CD14-positive monocyte (primary cell): ENCODE measurements around the gene RTN4RL1. TPM values are rescaled to one million over a fixed set of nuclear protein-coding genes. Genes with fewer than 3 reads are reported as not detected.

Source experiments
- DNase-seq, 3 donors: peaks; one replicate each; pipeline ENCODE4 v3.0.0-alpha.2; 2011 to 2022
- H2AFZ ChIP-seq: 2 replicates; pipeline ENCODE4 v1.6.0; 2012; ENCODE audit warnings: mild to moderate bottlenecking, low read depth, low read length, inconsistent platforms; ENCODE audit not compliant: insufficient read depth, poor library complexity, severe bottlenecking
- H3K27ac ChIP-seq, 2 donors: 1 replicate in 1 of 2; 2 replicates in 1 of 2; pipeline ENCODE4 v1.5.1; 2012 to 2013; ENCODE audit warnings: low read length in 2 of 2, control low read depth in 1 of 2, inconsistent platforms in 1 of 2, low read depth in 1 of 2, mild to moderate bottlenecking in 1 of 2
- H3K27me3 ChIP-seq, 2 donors: one replicate each; pipeline versions ENCODE4 v1.6.0 to v1.6.1; 2011 to 2013; ENCODE audit warnings: low read length in 2 of 2; ENCODE audit not compliant: control insufficient read depth in 2 of 2, insufficient read depth in 2 of 2
- H3K36me3 ChIP-seq, 2 donors: replicated peaks in 1 of 2; 1 replicate in 1 of 2; 2 replicates in 1 of 2; pipeline versions ENCODE4 v1.5.1 to v1.6.1; 2012 to 2013; ENCODE audit warnings: low read length in 2 of 2, control low read depth in 1 of 2, inconsistent platforms in 1 of 2, mild to moderate bottlenecking in 1 of 2; ENCODE audit not compliant: insufficient read depth in 2 of 2, control insufficient read depth in 1 of 2
- H3K4me1 ChIP-seq, 2 donors: 1 replicate in 1 of 2; 2 replicates in 1 of 2; pipeline versions ENCODE4 v1.5.1 to v1.6.1; 2012 to 2013; ENCODE audit warnings: low read length in 2 of 2, control low read depth in 1 of 2, inconsistent platforms in 1 of 2, mild to moderate bottlenecking in 1 of 2, moderate library complexity in 1 of 2; ENCODE audit not compliant: insufficient read depth in 2 of 2, control insufficient read depth in 1 of 2
- H3K4me2 ChIP-seq: replicated peaks from 2 replicates; pipeline ENCODE3; 2012; ENCODE audit warnings: low read length, moderate library complexity, mild to moderate bottlenecking; ENCODE audit not compliant: poor library complexity, severe bottlenecking; ENCODE audit errors: extremely low read depth
- H3K4me3 ChIP-seq, 3 experiments: fragments of 200-600 bp in 1 of 3; sonication (generic) in 1 of 3; replicated peaks in 1 of 3; 1 replicate in 2 of 3; 2 replicates in 1 of 3; pipeline ENCODE4 v1.5.1; 2011 to 2013; ENCODE audit warnings: low read length in 3 of 3, mild to moderate bottlenecking in 3 of 3, control low read depth in 2 of 3, low read depth in 2 of 3, inconsistent platforms in 1 of 3, moderate library complexity in 1 of 3
- H3K79me2 ChIP-seq: 2 replicates; pipeline ENCODE4 v1.6.0; 2012; ENCODE audit warnings: mild to moderate bottlenecking, control low read depth, inconsistent platforms, low read length, moderate library complexity; ENCODE audit not compliant: insufficient read depth
- H3K9ac ChIP-seq: 2 replicates; pipeline ENCODE4 v1.6.0; 2017; ENCODE audit warnings: low read length, mild to moderate bottlenecking; ENCODE audit not compliant: insufficient read depth, poor library complexity, severe bottlenecking
- H3K9me3 ChIP-seq, 2 donors: replicated peaks in 1 of 2; 1 replicate in 1 of 2; 2 replicates in 1 of 2; pipeline versions ENCODE4 v1.5.1 to v1.6.1; 2012 to 2013; ENCODE audit warnings: low read length in 2 of 2, control low read depth in 1 of 2; ENCODE audit not compliant: control insufficient read depth in 1 of 2, insufficient read depth in 1 of 2
- H4K20me1 ChIP-seq: 2 replicates; pipeline ENCODE4 v1.6.0; 2012; ENCODE audit warnings: mild to moderate bottlenecking, low read length, control low read depth, moderate library complexity; ENCODE audit not compliant: insufficient read depth
- H3K27ac Mint-ChIP-seq, 7 donors: one replicate each; pipeline ENCODE4 v1.8.0; 2020; ENCODE audit warnings: mild to moderate bottlenecking in 7 of 7, mixed read lengths in 7 of 7, moderate library complexity in 6 of 7, inconsistent platforms in 2 of 7
- H3K27me3 Mint-ChIP-seq, 3 donors: one replicate each; pipeline ENCODE4 v1.8.0; 2021 to 2022; ENCODE audit warnings: low read depth in 3 of 3, mild to moderate bottlenecking in 3 of 3, mixed read lengths in 3 of 3, moderate library complexity in 3 of 3, inconsistent platforms in 1 of 3
- H3K36me3 Mint-ChIP-seq, 2 donors: one replicate each; pipeline ENCODE4 v1.8.0; 2020; ENCODE audit warnings: mixed read lengths in 2 of 2, inconsistent platforms in 1 of 2, mild to moderate bottlenecking in 1 of 2
- H3K4me1 Mint-ChIP-seq: one replicate; pipeline ENCODE4 v1.8.0; 2020; ENCODE audit warnings: mild to moderate bottlenecking, mixed read lengths
- H3K4me3 Mint-ChIP-seq, 2 donors: one replicate each; pipeline ENCODE4 v1.8.0; 2020; ENCODE audit warnings: mild to moderate bottlenecking in 2 of 2, mixed read lengths in 2 of 2, moderate library complexity in 1 of 2
- H3K9me3 Mint-ChIP-seq, 7 donors: one replicate each; pipeline ENCODE4 v1.8.0; 2020 to 2022; ENCODE audit warnings: mixed read lengths in 7 of 7, mild to moderate bottlenecking in 6 of 7, moderate library complexity in 6 of 7, inconsistent platforms in 2 of 7
- WGBS: methylation state at CpG from one replicate; pipeline ENCODE4 v1.1.5; 2013; ENCODE audit warnings: missing lambda C conversion rate; ENCODE audit not compliant: insufficient coverage; 5-methylcytosine and 5-hydroxymethylcytosine counted together
- intact Hi-C, 2 donors: fragments of 100-400 bp; cut with micrococcal nuclease; formaldehyde crosslinking; loops; one replicate each; pipeline versions ENCODE4 v1.15.0 to v1.15.1; 2023
- polyA plus RNA-seq, 3 donors: library from polyadenylated mRNA; depleted of rRNA in 1 of 3; unstranded in 2 of 3; stranded (reverse) in 1 of 3; fragments of 300-500 nt in 2 of 3; fragments of >200 nt in 1 of 3; fragmentation: Illumina TruSeq in 2 of 3; gene quantifications; 1 replicate in 2 of 3; 2 replicates in 1 of 3; pipeline ENCODE4 v1.2.3, GENCODE V29; 2012 to 2021
- TF ChIP-seq, protein P1 (sequence below): fragments of 200-600 bp; IDR thresholded peaks from one replicate; pipeline ENCODE4 v1.8.0; 2022; ENCODE audit warnings: antibody characterized with exemption, mild to moderate bottlenecking

Gene RTN4RL1
- polyA plus RNA-seq, 3 donors: 0.07 to 0.29 (median 0.11) TPM

GRCh38 chr17:1996800-1997288, 28.3 kb downstream of the RTN4RL1 start:
- Histone ChIP-seq H3K4me1 (peaks cover 0 to 5% of the 10 kb centered on the region in 2 donors), H3K27ac (no peak overlapping the region), H3K36me3 (no peaks in the 10 kb centered on the region), H3K9ac (no peak overlapping the region), H3K9me3 (no peaks in the 10 kb centered on the region), H2AFZ (no peak overlapping the region), H3K4me2 (no peak overlapping the region), H3K27me3 (peaks cover 7 to 46% of the 10 kb centered on the region in 2 donors), H4K20me1 (no peaks in the 10 kb centered on the region), H3K79me2 (no peaks in the 10 kb centered on the region), H3K4me3 (no peak overlapping the region)
- DNase-seq: no peak
- H3K9me3 Mint-ChIP-seq: peaks cover 0 to 12% (median 5%) of the 10 kb centered on the region in 7 donors
- intact Hi-C loops: no loop called here
- no peak overlapping the region for H3K27ac Mint-ChIP-seq
- peak overlapping the region in 1 of 2 donors; percentile 56 for H3K4me3 Mint-ChIP-seq
- H3K36me3 Mint-ChIP-seq: no peaks in the 10 kb centered on the region
- H3K4me1 Mint-ChIP-seq: no peaks in the 10 kb centered on the region
- TF ChIP-seq, protein P1, sequence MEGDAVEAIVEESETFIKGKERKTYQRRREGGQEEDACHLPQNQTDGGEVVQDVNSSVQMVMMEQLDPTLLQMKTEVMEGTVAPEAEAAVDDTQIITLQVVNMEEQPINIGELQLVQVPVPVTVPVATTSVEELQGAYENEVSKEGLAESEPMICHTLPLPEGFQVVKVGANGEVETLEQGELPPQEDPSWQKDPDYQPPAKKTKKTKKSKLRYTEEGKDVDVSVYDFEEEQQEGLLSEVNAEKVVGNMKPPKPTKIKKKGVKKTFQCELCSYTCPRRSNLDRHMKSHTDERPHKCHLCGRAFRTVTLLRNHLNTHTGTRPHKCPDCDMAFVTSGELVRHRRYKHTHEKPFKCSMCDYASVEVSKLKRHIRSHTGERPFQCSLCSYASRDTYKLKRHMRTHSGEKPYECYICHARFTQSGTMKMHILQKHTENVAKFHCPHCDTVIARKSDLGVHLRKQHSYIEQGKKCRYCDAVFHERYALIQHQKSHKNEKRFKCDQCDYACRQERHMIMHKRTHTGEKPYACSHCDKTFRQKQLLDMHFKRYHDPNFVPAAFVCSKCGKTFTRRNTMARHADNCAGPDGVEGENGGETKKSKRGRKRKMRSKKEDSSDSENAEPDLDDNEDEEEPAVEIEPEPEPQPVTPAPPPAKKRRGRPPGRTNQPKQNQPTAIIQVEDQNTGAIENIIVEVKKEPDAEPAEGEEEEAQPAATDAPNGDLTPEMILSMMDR: no peak
- whole genome bisulfite sequencing: 99% methylated on average over 9 of the region's 9 CpGs
- peaks cover 41 to 74% (median 54%) of the 10 kb centered on the region in 3 donors for H3K27me3 Mint-ChIP-seq

- Mint-ChIP-seq H3K4me3 (peak overlapping the region in 1 of 2 donors; percentile 62), H3K27ac (no peak overlapping the region), H3K9me3 (peaks cover 0 to 12% (median 5%) of the 10 kb centered on the region in 7 donors), H3K36me3 (no peaks in the 10 kb centered on the region), H3K27me3 (peaks cover 44 to 74% (median 53%) of the 10 kb centered on the region in 3 donors), H3K4me1 (no peaks in the 10 kb centered on the region)
- peaks cover 7 to 46% of the 10 kb centered on the region in 2 donors for H3K27me3 ChIP-seq
- no peak overlapping the region for H3K4me3 ChIP-seq
- no peaks in the 10 kb centered on the region for H3K79me2 ChIP-seq
- intact Hi-C loops: no loop called here
- H3K4me1 ChIP-seq: peaks cover 0 to 5% of the 10 kb centered on the region in 2 donors
- DNase-seq: no peak
- WGBS: 95% methylated on average over 10 of the region's 14 CpGs
- H2AFZ ChIP-seq: no peak overlapping the region
- H3K4me2 ChIP-seq: no peak overlapping the region
- H3K9me3 ChIP-seq: no peaks in the 10 kb centered on the region
- no peak overlapping the region for H3K9ac ChIP-seq
- H4K20me1 ChIP-seq: no peaks in the 10 kb centered on the region
- H3K27ac ChIP-seq: no peak overlapping the region
- TF ChIP-seq, protein P1: no peak
- H3K36me3 ChIP-seq: no peaks in the 10 kb centered on the region
These were observed 29.0 kb downstream of the RTN4RL1 start for GRCh38 chr17:1995907-1996799.
